ENCODE results near the gene LEMD1.

The LEMD1 gene

GRCh38 chr1:205421798-205422197 is at the start of gene LEMD1:
Gene LEMD1 (minus strand): TSS chr1:205422056. CDS start chr1:205420536, 1,520 bp downstream.
- DNase-seq: peak; percentile 53

- DNase-seq: no peak
These were observed 48.3 kb upstream of the LEMD1 start for GRCh38 chr1:205470131-205470530.

GRCh38 chr1:205466595-205467220 is 44.9 kb upstream of the LEMD1 start:
- no peak for DNase-seq

GRCh38 chr1:205465392-205465791 is 43.5 kb upstream of the LEMD1 start:
- DNase-seq: no peak

GRCh38 chr1:205458777-205459566 is 37.1 kb upstream of the LEMD1 start:
- no peak for DNase-seq

- DNase-seq: peak; percentile 83
These were observed 35.3 kb upstream of the LEMD1 start for GRCh38 chr1:205456868-205457745.

- peak; percentile 25 for DNase-seq
These were observed 34.6 kb upstream of the LEMD1 start for GRCh38 chr1:205456383-205456867.

GRCh38 chr1:205455581-205456382 is 33.9 kb upstream of the LEMD1 start, which contains the start of gene BLACAT1:
Gene BLACAT1 (minus strand): TSS chr1:205456045.
- DNase-seq: peak; percentile 17

- no peak for DNase-seq
These were observed 33.1 kb upstream of the LEMD1 start for GRCh38 chr1:205454903-205455335.

- DNase-seq: no peak
These were observed 31.6 kb upstream of the LEMD1 start for GRCh38 chr1:205453466-205453865.

- DNase-seq: no peak
These were observed 31.1 kb upstream of the LEMD1 start for GRCh38 chr1:205452933-205453332.

GRCh38 chr1:205452364-205452763 is 30.5 kb upstream of the LEMD1 start:
- DNase-seq: no peak

GRCh38 chr1:205451759-205452164 is 29.9 kb upstream of the LEMD1 start:
- peak; percentile 35 for DNase-seq

GRCh38 chr1:205451202-205451601 is 29.3 kb upstream of the LEMD1 start:
- no peak for DNase-seq

- peak; percentile 43 for DNase-seq
These were observed 28.6 kb upstream of the LEMD1 start for GRCh38 chr1:205450448-205450847.

- peak; percentile 86 for DNase-seq
These were observed 28.0 kb upstream of the LEMD1 start for GRCh38 chr1:205449750-205450443.

GRCh38 chr1:205449254-205449749 is 27.4 kb upstream of the LEMD1 start:
- DNase-seq: no peak

GRCh38 chr1:205448540-205449253 is 26.8 kb upstream of the LEMD1 start:
- DNase-seq: no peak

GRCh38 chr1:205447457-205448341 is 25.8 kb upstream of the LEMD1 start:
- DNase-seq: no peak

GRCh38 chr1:205446828-205447227 is 25.0 kb upstream of the LEMD1 start:
- DNase-seq: no peak

Measured in NCI-H510A treated with DMSO at 0.1 percent for 48 hours (cell line).